Kidney (tissue), 14 donors: Measurements from ENCODE around the gene OR7A10. TPM values are rescaled to one million over a fixed set of nuclear protein-coding genes. Genes with fewer than 3 reads are reported as not detected.

Experiments used
- DNase-seq, 5 donors: peaks; one replicate each; pipeline ENCODE4 v3.0.0-alpha.2; 2013 to 2020
- FAIRE-seq: peaks from 2 replicates; lab custom pipeline; 2012; peaks lifted over from hg19 to GRCh38; lab: Jason Lieb, UNC
- H3K27ac ChIP-seq, 2 donors: one replicate each; pipeline ENCODE4 v1.7.0; 2013; ENCODE audit warnings: low read depth in 2 of 2, low read length in 2 of 2, inconsistent platforms in 1 of 2
- H3K27me3 ChIP-seq: one replicate; pipeline ENCODE4 v1.7.1; 2013; ENCODE audit warnings: low read length, inconsistent platforms; ENCODE audit not compliant: control insufficient read depth, insufficient read depth
- H3K36me3 ChIP-seq, 3 donors: one replicate each; pipeline versions ENCODE4 v1.7.0 to v1.7.1; 2013; ENCODE audit warnings: low read length in 3 of 3, control low read depth in 1 of 3, inconsistent platforms in 1 of 3; ENCODE audit not compliant: insufficient read depth in 3 of 3, control insufficient read depth in 2 of 3
- H3K4me1 ChIP-seq, 3 donors: one replicate each; pipeline versions ENCODE4 v1.7.0 to v1.7.1; 2013; ENCODE audit warnings: low read length in 3 of 3, inconsistent platforms in 1 of 3, low read depth in 1 of 3; ENCODE audit not compliant: control insufficient read depth in 2 of 3, insufficient read depth in 2 of 3
- H3K4me3 ChIP-seq, 3 donors: one replicate each; pipeline versions ENCODE4 v1.7.0 to v1.8.1; 2013; ENCODE audit warnings: low read length in 3 of 3, control low read depth in 1 of 3, inconsistent platforms in 1 of 3
- H3K9ac ChIP-seq, 3 donors: one replicate each; pipeline versions ENCODE4 v1.7.0 to v1.7.1; 2013; ENCODE audit warnings: low read length in 3 of 3, control low read depth in 1 of 3, inconsistent platforms in 1 of 3
- H3K9me3 ChIP-seq, 3 donors: one replicate each; pipeline versions ENCODE4 v1.7.0 to v1.7.1; 2013; ENCODE audit warnings: low read length in 3 of 3, control low read depth in 1 of 3, inconsistent platforms in 1 of 3; ENCODE audit not compliant: control insufficient read depth in 2 of 3, insufficient read depth in 1 of 3
- CTCF ChIP-seq: IDR thresholded peaks from 3 replicates; pipeline ENCODE4 v1.5.1; 2012; ENCODE audit warnings: mild to moderate bottlenecking, moderate library complexity, borderline replicate concordance; ENCODE audit not compliant: insufficient read depth; ENCODE audit errors: extremely low read depth
- intact Hi-C: fragments of 100-400 bp; cut with DNase I; formaldehyde crosslinking; loops from one replicate; pipeline ENCODE4 v1.11.1; 2022
- polyA plus RNA-seq: library from polyadenylated mRNA; stranded (reverse); fragments of 350-450 nt; fragmentation: Illumina TruSeq; extraction: RNeasy Lipid Tissue Mini Kit (QIAGEN cat#74804); gene quantifications from one replicate; pipeline ENCODE4 v1.2.3, GENCODE V29; 2014; ENCODE audit warnings: low read depth, low replicate concordance; ENCODE audit not compliant: insufficient read depth
- total RNA-seq: library from RNA; stranded (reverse); fragmentation: NEBNext Ultra II Directional; extraction: Animal tissue kit (Norgen Biotek cat#: 25700); gene quantifications from one replicate; pipeline ENCODE4 v1.2.1, GENCODE V29; 2021
- donor health status: control.
- donor health status: control.
- donor health status: control.
- donor health status: control.
- donor health status: control.
- donor health status: DM: yes; HTN: yes; CAD: no.
- donor health status: Normal renal cell carcinoma (clear cell type).

Gene OR7A10
- total and polyA plus RNA-seq, 2 donors from 2014 or later = not detected

- FAIRE-seq (no peak), DNase-seq (no peak)
- H3K27ac ChIP-seq = no peak overlapping the region
- intact Hi-C loops = no loop called here
- peaks cover 0 to 2% (median 0%) of the 10 kb centered on the region in 3 donors for H3K9me3 ChIP-seq
- no peak overlapping the region for H3K4me3 ChIP-seq
- TF ChIP-seq CTCF = no peak
- no peak overlapping the region for H3K9ac ChIP-seq
- H3K4me1 ChIP-seq = no peaks in the 10 kb centered on the region
- H3K36me3 ChIP-seq = no peaks in the 10 kb centered on the region
- H3K27me3 ChIP-seq = no peaks in the 10 kb centered on the region
Measured at GRCh38 chr19:14830702-14831101, 18.0 kb downstream of the OR7A10 start.

- Histone ChIP-seq H3K9ac (no peak overlapping the region), H3K4me1 (no peaks in the 10 kb centered on the region), H3K27me3 (no peaks in the 10 kb centered on the region), H3K36me3 (no peaks in the 10 kb centered on the region), H3K9me3 (peaks cover 0 to 4% (median 0%) of the 10 kb centered on the region in 3 donors), H3K27ac (no peak overlapping the region), H3K4me3 (no peak overlapping the region)
- DNase-seq = no peak
- no peak for FAIRE-seq
- intact Hi-C loops = no loop called here
- no peak for TF ChIP-seq CTCF
Measured at GRCh38 chr19:14826006-14826405, 22.7 kb downstream of the OR7A10 start.

GRCh38 chr19:14821937-14822336 lies 26.8 kb downstream of the OR7A10 start:
- FAIRE-seq = no peak
- intact Hi-C loops = no loop called here
- peaks cover 0 to 4% (median 0%) of the 10 kb centered on the region in 3 donors for H3K9me3 ChIP-seq
- H3K4me1 ChIP-seq = no peaks in the 10 kb centered on the region
- no peak for DNase-seq
- H3K27me3 ChIP-seq = no peaks in the 10 kb centered on the region
- H3K27ac ChIP-seq = no peak overlapping the region
- no peak overlapping the region for H3K9ac ChIP-seq
- no peaks in the 10 kb centered on the region for H3K36me3 ChIP-seq
- no peak for TF ChIP-seq CTCF
- H3K4me3 ChIP-seq = no peak overlapping the region

- intact Hi-C loops = no loop called here
- no peaks in the 10 kb centered on the region for H3K36me3 ChIP-seq
Measured at GRCh38 chr19:14818588-14818987, 30.1 kb downstream of the OR7A10 start.

More at GRCh38 chr19:14818588-14818987, 30.1 kb downstream of the OR7A10 start:
- H3K9me3 ChIP-seq = no peaks in the 10 kb centered on the region
- FAIRE-seq (no peak), DNase-seq (no peak)
- no peak overlapping the region for H3K9ac ChIP-seq
- H3K27me3 ChIP-seq = no peaks in the 10 kb centered on the region
- H3K4me3 ChIP-seq = no peak overlapping the region
- H3K27ac ChIP-seq = no peak overlapping the region
- no peak for TF ChIP-seq CTCF
- H3K4me1 ChIP-seq = no peaks in the 10 kb centered on the region
